DOHH2 (cell line): ENCODE measurements around the gene DMAP1.

Experiments
- H3F3A ChIP-seq: fragments of 200-600 bp; sonication (generic), shearing (Covaris generic); 2 replicates; pipeline ENCODE4 v1.6.0; 2016; ENCODE audit warnings: antibody characterized with exemption, mild to moderate bottlenecking; ENCODE audit not compliant: control insufficient read depth, insufficient read depth
- H3K27ac ChIP-seq: fragments of 200-600 bp; sonication (generic); 2 replicates; pipeline ENCODE4 v1.5.1; 2014; ENCODE audit warnings: low read depth, mild to moderate bottlenecking, low read length, moderate library complexity
- H3K27me3 ChIP-seq: fragments of 200-600 bp; sonication (generic); 2 replicates; pipeline ENCODE4 v1.6.1; 2014; ENCODE audit warnings: mild to moderate bottlenecking, low read length, mixed read lengths; ENCODE audit not compliant: control insufficient read depth
- H3K36me3 ChIP-seq: fragments of 200-600 bp; sonication (generic); 2 replicates; pipeline ENCODE4 v1.6.1; 2014; ENCODE audit warnings: mild to moderate bottlenecking, low read length, moderate library complexity, mixed read lengths; ENCODE audit not compliant: control insufficient read depth
- H3K4me1 ChIP-seq: fragments of 200-600 bp; sonication (generic); 2 replicates; pipeline ENCODE4 v1.6.1; 2014; ENCODE audit warnings: mild to moderate bottlenecking, low read length, mixed read lengths; ENCODE audit not compliant: control insufficient read depth
- H3K4me2 ChIP-seq: fragments of 200-600 bp; sonication (generic); 2 replicates; pipeline ENCODE4 v1.6.0; 2014; ENCODE audit warnings: mild to moderate bottlenecking, low read length, moderate library complexity
- H3K4me3 ChIP-seq: fragments of 200-600 bp; sonication (generic); 2 replicates; pipeline ENCODE4 v1.5.1; 2014; ENCODE audit warnings: mild to moderate bottlenecking, low read length, mixed read lengths
- H3K79me2 ChIP-seq: fragments of 200-600 bp; sonication (generic); 2 replicates; pipeline ENCODE4 v1.6.1; 2014; ENCODE audit warnings: mild to moderate bottlenecking, low read length, mixed read lengths; ENCODE audit not compliant: control insufficient read depth
- H3K9me2 ChIP-seq: fragments of 200-600 bp; sonication (generic); replicated peaks from 2 replicates; pipeline ENCODE4 v1.6.1; 2014; ENCODE audit warnings: mild to moderate bottlenecking, low read length, mixed read lengths; ENCODE audit not compliant: control insufficient read depth
- H3K9me3 ChIP-seq: fragments of 200-600 bp; sonication (generic); 2 replicates; pipeline ENCODE4 v1.6.1; 2014; ENCODE audit warnings: antibody characterized with exemption, low read length, mixed read lengths; ENCODE audit not compliant: control insufficient read depth, insufficient read depth
- H4K20me1 ChIP-seq: fragments of 200-600 bp; sonication (generic); 2 replicates; pipeline ENCODE4 v1.6.0; 2014; ENCODE audit warnings: low read depth, mild to moderate bottlenecking, antibody characterized with exemption, low read length, moderate library complexity; ENCODE audit not compliant: control insufficient read depth, insufficient read depth
- CTCF ChIP-seq: fragments of 200-600 bp; sonication (generic); IDR thresholded peaks from one replicate; pipeline ENCODE4 v1.5.1; 2014; ENCODE audit warnings: antibody characterized with exemption, mild to moderate bottlenecking, low read depth, low read length; ENCODE audit not compliant: poor library complexity, severe bottlenecking
- EZH2phosphoT487 ChIP-seq: fragments of 200-600 bp; sonication (generic); IDR thresholded peaks from 2 replicates; pipeline ENCODE4 v1.6.1; 2017; ENCODE audit warnings: borderline replicate concordance, mild to moderate bottlenecking, antibody characterized with exemption, low read length, moderate library complexity, mixed read lengths

Gene DMAP1

GRCh38 chr1:44210595-44210994, 2.7 kb upstream of the DMAP1 start:
- no peaks in the 10 kb centered on the region for H3K9me3 ChIP-seq
- no peaks in the 10 kb centered on the region for H4K20me1 ChIP-seq
- no peak overlapping the region for H3K4me2 ChIP-seq
- no peaks in the 10 kb centered on the region for H3F3A ChIP-seq
- H3K27me3 ChIP-seq = no peaks in the 10 kb centered on the region
- no peak overlapping the region for H3K4me3 ChIP-seq
- H3K79me2 ChIP-seq = peaks cover 9% of the 10 kb centered on the region
- H3K36me3 ChIP-seq = peaks cover 4% of the 10 kb centered on the region; the same call in 1 of the 2 replicates
- peaks cover 17% of the 10 kb centered on the region for H3K4me1 ChIP-seq
- H3K9me2 ChIP-seq = no peaks in the 10 kb centered on the region
- no peak overlapping the region for H3K27ac ChIP-seq
- TF ChIP-seq EZH2phosphoT487 (no peak), CTCF (no peak)

GRCh38 chr1:44212355-44213221, 683 bp upstream of the DMAP1 start:
- Histone ChIP-seq H3K79me2 (peaks cover 9% of the 10 kb centered on the region), H3K27me3 (no peaks in the 10 kb centered on the region), H3K4me2 (peak overlapping the region; percentile 86), H3K27ac (no peak overlapping the region), H3K4me1 (peaks cover 17% of the 10 kb centered on the region), H3K9me2 (no peaks in the 10 kb centered on the region), H3K36me3 (peaks cover 22% of the 10 kb centered on the region), H4K20me1 (no peaks in the 10 kb centered on the region), H3K9me3 (no peaks in the 10 kb centered on the region), H3F3A (no peaks in the 10 kb centered on the region), H3K4me3 (peak overlapping the region; percentile 77)
- TF ChIP-seq EZH2phosphoT487 = no peak
- no peak for TF ChIP-seq CTCF

GRCh38 chr1:44217809-44218410, 4.6 kb downstream of the DMAP1 start:
- H3K4me1 ChIP-seq = peaks cover 9% of the 10 kb centered on the region
- H3K79me2 ChIP-seq = peaks cover 9% of the 10 kb centered on the region
- H3K27me3 ChIP-seq = no peaks in the 10 kb centered on the region
- no peaks in the 10 kb centered on the region for H3K9me3 ChIP-seq
- peaks cover 61% of the 10 kb centered on the region for H3K36me3 ChIP-seq
- no peak overlapping the region for H3K4me2 ChIP-seq
- TF ChIP-seq CTCF (peak; percentile 93), EZH2phosphoT487 (no peak)
- H3K27ac ChIP-seq = no peak overlapping the region
- H4K20me1 ChIP-seq = no peaks in the 10 kb centered on the region
- no peaks in the 10 kb centered on the region for H3K9me2 ChIP-seq
- H3F3A ChIP-seq = no peaks in the 10 kb centered on the region
- H3K4me3 ChIP-seq = no peak overlapping the region
